Fibroblast of mammary gland (primary cell): ENCODE measurements around the gene SLC39A11.

Source experiments
- DNase-seq: peaks from one replicate; pipeline ENCODE4 v3.0.0-alpha.2; 2010; ENCODE audit warnings: low read depth
- H3K4me3 ChIP-seq: 2 replicates; pipeline ENCODE4 v1.5.1; 2011; ENCODE audit warnings: low read depth, mild to moderate bottlenecking, low read length, moderate library complexity; ENCODE audit not compliant: control insufficient read depth
- CTCF ChIP-seq: conservative IDR thresholded peaks from 2 replicates; pipeline ENCODE4 v1.5.1; 2011; ENCODE audit warnings: low read depth, low read length, inconsistent platforms; ENCODE audit not compliant: control insufficient read depth, insufficient read depth

The SLC39A11 gene

DNA sequence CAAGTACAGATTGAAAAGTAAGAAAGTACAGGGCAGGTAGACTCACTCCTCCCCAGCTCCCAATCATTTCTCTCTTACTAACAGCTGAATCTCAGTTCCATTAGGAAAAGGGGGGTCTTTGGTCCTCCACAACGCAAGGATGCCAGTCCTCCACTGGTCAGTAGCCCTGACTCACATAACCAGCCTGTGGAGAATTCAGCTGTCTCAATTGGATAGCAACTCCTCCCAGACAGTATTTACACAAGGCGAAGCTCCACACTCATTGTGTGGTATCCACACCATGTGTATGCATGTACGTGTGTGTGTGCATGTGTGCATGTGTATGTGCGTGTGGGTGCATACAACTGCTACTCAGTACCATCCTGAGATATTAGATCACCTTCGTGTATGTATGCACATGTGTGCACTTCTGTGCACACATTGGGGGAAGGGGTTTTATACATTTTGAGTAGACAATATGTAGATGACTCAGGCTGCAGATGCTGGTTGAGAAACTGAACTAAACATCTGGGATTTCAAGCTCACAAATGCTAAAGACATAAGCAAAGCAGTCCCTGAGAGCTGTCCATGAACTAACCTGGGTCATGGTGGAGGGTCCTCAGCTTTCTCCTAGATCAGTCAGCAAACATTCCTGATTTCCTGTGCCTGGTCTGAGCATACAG is 240.1 kb downstream of the SLC39A11 start:
- no peak for TF ChIP-seq CTCF
- DNase-seq = peak; percentile 21

DNA sequence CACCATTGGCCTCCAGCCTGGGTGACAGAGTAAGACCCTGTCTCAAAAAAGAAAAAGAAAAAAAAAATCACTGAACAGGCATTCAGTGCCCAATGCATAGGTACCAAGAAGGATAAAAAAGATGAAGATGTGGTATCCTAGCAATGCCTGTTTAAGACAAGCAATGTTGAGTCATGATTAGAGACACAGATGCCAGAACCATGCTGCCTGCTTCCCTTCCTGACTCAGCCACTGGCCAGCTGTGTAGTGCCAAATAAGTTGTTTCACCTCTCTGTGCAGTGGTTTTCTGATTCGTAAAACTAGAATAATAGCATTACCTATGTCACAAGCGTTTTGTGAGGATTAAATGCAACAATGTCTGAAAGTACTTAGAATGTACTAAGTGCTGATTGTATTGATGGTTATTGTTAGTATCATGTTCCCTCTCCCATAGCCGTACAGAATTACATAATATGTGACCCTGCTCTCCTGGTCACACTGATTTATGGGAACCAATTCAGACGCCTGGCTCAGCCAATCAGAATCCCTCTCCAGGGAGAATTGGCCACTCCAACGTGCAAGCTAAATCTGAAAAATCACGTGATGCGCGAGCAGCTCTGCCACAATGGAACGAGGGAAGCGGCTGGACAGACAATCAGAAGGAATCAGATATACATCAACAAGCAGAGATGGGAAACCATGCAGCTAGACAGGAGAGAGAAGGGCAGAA is 241.9 kb downstream of the SLC39A11 start:
- TF ChIP-seq CTCF = no peak
- DNase-seq = peak; percentile 87
- no peak overlapping the region for H3K4me3 ChIP-seq

More for the DNA sequence above, 240.1 kb downstream of the SLC39A11 start:
- H3K4me3 ChIP-seq = no peak overlapping the region

- DNase-seq = no peak
- no peak for TF ChIP-seq CTCF
- H3K4me3 ChIP-seq = no peak overlapping the region
Measured at GRCh38 chr17:72846399-72846798, 246.1 kb downstream of the SLC39A11 start.

- no peak overlapping the region for H3K4me3 ChIP-seq
- no peak for DNase-seq
- no peak for TF ChIP-seq CTCF
Measured at GRCh38 chr17:72843591-72843990, 248.9 kb downstream of the SLC39A11 start.

- no peak overlapping the region for H3K4me3 ChIP-seq
- no peak for TF ChIP-seq CTCF
- no peak for DNase-seq
Measured at GRCh38 chr17:72840019-72840418, 252.5 kb downstream of the SLC39A11 start.

GRCh38 chr17:72839131-72839725 is 253.3 kb downstream of the SLC39A11 start:
- no peak for TF ChIP-seq CTCF
- no peak for DNase-seq
- H3K4me3 ChIP-seq = no peak overlapping the region
